Thyroid gland (tissue), 4 donors: Measurements from ENCODE around the gene TMEM51. TPM values are rescaled to one million over a fixed set of nuclear protein-coding genes. Genes with fewer than 3 reads are reported as not detected.

Source experiments
- DNase-seq, 2 donors: peaks; one replicate each; pipeline ENCODE4 v3.0.0-alpha.2; 2019
- H3K27ac ChIP-seq, 3 donors: fragments of 200-600 bp; sonication (generic); 1 replicate in 2 of 3; 2 replicates in 1 of 3; pipeline ENCODE4 v1.5.1; 2016 to 2019; ENCODE audit warnings: mild to moderate bottlenecking in 1 of 3, moderate library complexity in 1 of 3
- H3K27me3 ChIP-seq: fragments of 200-600 bp; sonication (generic); one replicate; pipeline ENCODE4 v1.5.1; 2019
- H3K36me3 ChIP-seq, 2 donors: fragments of 200-600 bp; sonication (generic); one replicate each; pipeline ENCODE4 v1.5.1; 2016 to 2019
- H3K4me1 ChIP-seq, 2 donors: fragments of 200-600 bp; sonication (generic); one replicate each; pipeline ENCODE4 v1.5.1; 2017 to 2019
- H3K4me3 ChIP-seq, 3 donors: fragments of 200-600 bp; sonication (generic); replicated peaks in 1 of 3; 1 replicate in 2 of 3; 2 replicates in 1 of 3; pipeline ENCODE4 v1.5.1; 2016; ENCODE audit warnings: mild to moderate bottlenecking in 1 of 3
- H3K9me3 ChIP-seq: fragments of 200-600 bp; sonication (generic); one replicate; pipeline ENCODE4 v1.5.1; 2017
- POLR2A ChIP-seq, 2 donors: fragments of 450-650 bp; IDR thresholded peaks; one replicate each; pipeline ENCODE4 v1.6.1; 2017; ENCODE audit warnings: antibody characterized with exemption in 2 of 2, mild to moderate bottlenecking in 2 of 2, moderate library complexity in 1 of 2
- WGBS, 2 donors: methylation state at CpG; one replicate each; pipeline ENCODE4 v1.1.5; 2017; 5-methylcytosine and 5-hydroxymethylcytosine counted together
- intact Hi-C: fragments of 100-400 bp; cut with DNase I; formaldehyde crosslinking; loops from one replicate; pipeline ENCODE4 v1.15.1; 2023
- total RNA-seq, 4 donors: library from RNA; depleted of rRNA; stranded (reverse); fragments of >200 nt; gene quantifications; one replicate each; pipeline ENCODE4 v1.2.3, GENCODE V29; 2016
- TF ChIP-seq, protein P1 (sequence below), 6 experiments: fragments of 200-600 bp in 3 of 6; fragments of 450-650 bp in 3 of 6; sonication (generic) in 3 of 6; IDR thresholded peaks; one replicate each; pipeline ENCODE4 v1.5.1; 2016 to 2019; ENCODE audit warnings: antibody characterized with exemption in 6 of 6, mild to moderate bottlenecking in 2 of 6, inconsistent platforms in 1 of 6, moderate library complexity in 1 of 6

The TMEM51 gene
- total RNA-seq, 4 donors from 2014 or later, result 3.7 to 12.0 (median 6.4) TPM

DNA sequence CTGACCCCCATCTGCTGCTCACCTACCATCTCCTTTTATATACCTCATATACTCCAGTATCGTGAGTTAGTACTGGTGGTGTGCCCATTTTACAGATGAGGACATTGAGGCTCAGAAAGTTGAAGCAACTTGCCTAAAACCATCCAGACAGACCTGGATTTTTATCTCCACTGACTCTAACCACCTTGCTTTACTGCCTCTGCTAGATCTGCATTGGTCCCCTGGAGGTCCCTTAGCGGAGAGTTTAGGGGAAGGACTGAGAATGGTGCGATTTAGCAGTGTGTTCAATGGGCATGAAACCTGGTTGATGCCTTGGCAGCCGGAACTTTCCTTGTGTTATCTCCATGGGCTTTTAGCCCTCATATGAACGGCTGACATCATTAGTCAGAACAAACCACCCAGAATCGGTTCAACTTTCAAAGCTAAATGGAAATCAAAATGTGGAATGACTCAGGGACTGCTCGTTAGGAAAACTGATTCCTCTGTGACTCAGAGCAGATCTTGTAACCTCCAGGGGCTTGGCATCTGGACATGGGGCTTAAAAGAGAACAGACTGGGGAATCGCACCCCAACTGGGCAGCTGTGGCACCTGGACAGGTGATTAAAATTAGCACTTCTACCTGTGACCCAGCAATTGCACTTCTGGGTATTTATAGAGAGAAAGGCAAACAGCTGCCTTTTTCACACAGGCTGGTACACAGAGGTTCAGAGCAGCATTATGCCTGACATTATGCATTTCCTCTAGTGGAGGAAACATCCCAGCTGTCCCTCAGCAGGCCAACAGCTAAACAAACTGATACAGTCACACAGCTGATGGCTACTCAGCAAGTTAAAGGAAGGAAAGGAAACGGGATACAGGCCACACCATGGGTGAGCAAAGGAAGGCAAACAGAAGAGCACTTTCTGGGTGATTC is 25.3 kb downstream of the TMEM51 start:
- Histone ChIP-seq H3K27ac (peak overlapping the region in 1 of 3 donors; percentile 36), H3K4me3 (no peak overlapping the region), H3K4me1 (peaks cover 0 to 6% of the 10 kb centered on the region in 2 donors), H3K9me3 (no peaks in the 10 kb centered on the region), H3K36me3 (no peaks in the 10 kb centered on the region), H3K27me3 (no peaks in the 10 kb centered on the region)
- WGBS, 2 donors, result 55 to 79% methylated on average over 9 of the region's 9 CpGs
- no peak for DNase-seq
- intact Hi-C loops, result no loop called here
- TF ChIP-seq, protein P1, sequence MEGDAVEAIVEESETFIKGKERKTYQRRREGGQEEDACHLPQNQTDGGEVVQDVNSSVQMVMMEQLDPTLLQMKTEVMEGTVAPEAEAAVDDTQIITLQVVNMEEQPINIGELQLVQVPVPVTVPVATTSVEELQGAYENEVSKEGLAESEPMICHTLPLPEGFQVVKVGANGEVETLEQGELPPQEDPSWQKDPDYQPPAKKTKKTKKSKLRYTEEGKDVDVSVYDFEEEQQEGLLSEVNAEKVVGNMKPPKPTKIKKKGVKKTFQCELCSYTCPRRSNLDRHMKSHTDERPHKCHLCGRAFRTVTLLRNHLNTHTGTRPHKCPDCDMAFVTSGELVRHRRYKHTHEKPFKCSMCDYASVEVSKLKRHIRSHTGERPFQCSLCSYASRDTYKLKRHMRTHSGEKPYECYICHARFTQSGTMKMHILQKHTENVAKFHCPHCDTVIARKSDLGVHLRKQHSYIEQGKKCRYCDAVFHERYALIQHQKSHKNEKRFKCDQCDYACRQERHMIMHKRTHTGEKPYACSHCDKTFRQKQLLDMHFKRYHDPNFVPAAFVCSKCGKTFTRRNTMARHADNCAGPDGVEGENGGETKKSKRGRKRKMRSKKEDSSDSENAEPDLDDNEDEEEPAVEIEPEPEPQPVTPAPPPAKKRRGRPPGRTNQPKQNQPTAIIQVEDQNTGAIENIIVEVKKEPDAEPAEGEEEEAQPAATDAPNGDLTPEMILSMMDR (IDR thresholded peaks at IDR 0.05), result no peak
- TF ChIP-seq POLR2A (IDR thresholded peaks at IDR 0.05), result no peak

DNA sequence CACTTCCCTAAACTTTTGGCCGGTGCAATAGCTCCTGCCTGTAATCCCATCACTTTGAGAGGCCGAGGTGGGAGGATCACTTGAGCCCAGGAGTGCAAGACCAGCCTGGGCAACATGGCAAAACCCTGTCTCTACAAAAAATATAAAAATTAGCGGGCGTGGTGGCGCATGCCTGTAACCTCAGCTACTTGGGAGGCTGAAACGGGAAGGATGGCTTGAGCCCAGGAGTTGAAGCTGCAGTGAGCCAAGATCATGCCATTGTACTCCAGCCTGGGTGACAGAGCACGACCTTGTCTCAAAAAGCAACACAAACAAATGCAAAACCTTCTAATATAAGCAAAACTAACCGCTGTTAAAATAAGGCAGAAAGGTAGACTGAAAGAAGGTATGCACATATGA is 25.9 kb downstream of the TMEM51 start:
- H3K27me3 ChIP-seq, result no peaks in the 10 kb centered on the region
- no peak overlapping the region for H3K4me3 ChIP-seq
- H3K36me3 ChIP-seq, result no peaks in the 10 kb centered on the region
- no peaks in the 10 kb centered on the region for H3K9me3 ChIP-seq
- H3K4me1 ChIP-seq, result no peaks in the 10 kb centered on the region
- no peak for DNase-seq
- intact Hi-C loops, result no loop called here
- H3K27ac ChIP-seq, result no peak overlapping the region
- 77 to 83% methylated on average over 8 of the region's 8 CpGs for WGBS, 2 donors
- TF ChIP-seq POLR2A (IDR thresholded peaks at IDR 0.05), result no peak
- TF ChIP-seq, protein P1 (IDR thresholded peaks at IDR 0.05), result no peak

DNA sequence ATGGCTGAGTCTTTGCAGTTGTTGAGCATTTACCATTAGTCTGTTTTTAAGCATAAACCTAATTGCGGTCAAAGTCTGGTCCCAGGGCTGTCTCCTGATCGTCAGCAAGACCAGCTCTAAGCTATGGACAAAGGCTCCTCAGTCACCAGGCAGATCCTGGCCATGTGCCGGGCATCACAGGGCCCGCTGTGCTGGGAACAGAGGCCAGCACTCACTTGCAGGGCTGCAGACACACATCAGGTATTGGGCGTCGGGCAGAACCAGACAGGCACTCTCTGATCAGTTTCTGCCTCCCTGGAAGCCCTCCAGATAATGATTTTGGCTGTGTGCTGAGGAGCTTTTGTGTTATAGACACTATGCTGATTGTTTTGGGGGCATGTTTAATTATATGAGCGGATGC is 26.6 kb downstream of the TMEM51 start:
- 89 to 92% methylated on average over 5 to 7 of the region's 7 CpGs for WGBS, 2 donors
- DNase-seq, result no peak
- H3K27me3 ChIP-seq, result no peaks in the 10 kb centered on the region
- H3K27ac ChIP-seq, result no peak overlapping the region
- intact Hi-C loops, result no loop called here
- no peaks in the 10 kb centered on the region for H3K9me3 ChIP-seq
- H3K4me3 ChIP-seq, result no peak overlapping the region
- no peaks in the 10 kb centered on the region for H3K4me1 ChIP-seq
- TF ChIP-seq, protein P1 (IDR thresholded peaks at IDR 0.05), result no peak
- TF ChIP-seq POLR2A (IDR thresholded peaks at IDR 0.05), result no peak
- no peaks in the 10 kb centered on the region for H3K36me3 ChIP-seq

DNA sequence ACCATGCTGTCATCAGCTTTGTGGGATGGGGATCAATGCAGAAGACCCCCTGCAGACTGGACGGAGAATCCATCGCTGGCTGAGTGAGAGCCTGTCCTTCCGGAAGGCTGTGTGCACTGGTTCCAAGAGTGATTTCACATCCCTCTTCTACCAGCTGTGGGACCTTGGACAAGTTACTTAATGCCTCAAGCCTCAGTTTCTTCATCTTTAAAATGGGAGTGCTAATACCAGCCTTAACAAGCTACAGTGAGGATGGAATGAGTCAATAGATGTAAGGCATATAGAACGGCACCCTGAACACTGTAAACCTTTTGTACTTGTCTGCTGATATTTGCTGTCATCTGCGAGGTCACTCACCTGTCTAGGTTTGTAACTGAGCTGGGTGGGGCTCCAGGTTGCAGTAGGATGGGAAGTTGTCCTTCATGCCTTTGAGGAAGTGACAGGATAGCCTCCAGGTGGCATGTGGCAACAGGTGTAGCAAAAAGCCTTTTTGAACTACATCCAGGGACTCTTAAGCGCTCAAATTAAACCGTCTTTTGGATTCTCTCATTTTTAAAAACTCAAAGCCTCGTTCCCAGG is 27.5 kb downstream of the TMEM51 start:
- no peak overlapping the region for H3K27ac ChIP-seq
- H3K9me3 ChIP-seq, result no peaks in the 10 kb centered on the region
- intact Hi-C loops, result no loop called here
- DNase-seq, result no peak
- WGBS, 2 donors, result 74 to 82% methylated on average over 8 of the region's 8 CpGs
- H3K4me3 ChIP-seq, result no peak overlapping the region
- no peaks in the 10 kb centered on the region for H3K4me1 ChIP-seq
- no peaks in the 10 kb centered on the region for H3K36me3 ChIP-seq
- H3K27me3 ChIP-seq, result no peaks in the 10 kb centered on the region
- TF ChIP-seq, protein P1 (IDR thresholded peaks at IDR 0.05), result no peak
- no peak for TF ChIP-seq POLR2A (IDR thresholded peaks at IDR 0.05)

DNA sequence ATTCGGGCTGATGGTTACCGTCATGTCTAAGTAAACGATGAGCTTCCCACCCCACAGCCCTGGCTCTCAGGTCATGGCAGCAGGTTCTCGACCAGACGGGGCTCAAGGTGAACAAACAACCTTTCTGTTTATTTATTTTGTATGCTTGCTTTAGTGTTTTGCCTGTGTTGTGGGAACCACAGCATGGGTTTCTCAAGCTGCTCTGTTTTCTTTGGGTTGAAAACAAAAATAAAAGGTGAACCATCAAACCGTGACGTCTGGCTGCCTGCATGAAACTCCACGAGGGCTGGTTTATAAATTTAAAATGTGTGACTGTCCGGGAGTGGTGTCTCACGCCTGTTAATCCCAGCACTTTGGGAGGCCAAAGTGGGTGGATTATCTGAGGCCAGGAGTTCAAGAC is 28.0 kb downstream of the TMEM51 start:
- Histone ChIP-seq H3K9me3 (no peaks in the 10 kb centered on the region), H3K4me1 (no peaks in the 10 kb centered on the region), H3K27ac (no peak overlapping the region), H3K27me3 (no peaks in the 10 kb centered on the region), H3K36me3 (no peaks in the 10 kb centered on the region), H3K4me3 (no peak overlapping the region)
- intact Hi-C loops, result no loop called here
- DNase-seq, result peak in 1 of 2 donors; percentile 11
- no peak for TF ChIP-seq POLR2A (IDR thresholded peaks at IDR 0.05)
- TF ChIP-seq, protein P1 (IDR thresholded peaks at IDR 0.05), result no peak
- WGBS, 2 donors, result 27 to 44% methylated on average over 10 of the region's 10 CpGs
